NCI-H1105 treated with DMSO at 0.1 percent for 48 hours (cell line): ENCODE measurements around the gene FCRL1.

Source experiments
- DNase-seq: peaks from one replicate; lab custom pipeline; 2025; lab: John Stamatoyannopoulos, UW

The FCRL1 gene

DNA sequence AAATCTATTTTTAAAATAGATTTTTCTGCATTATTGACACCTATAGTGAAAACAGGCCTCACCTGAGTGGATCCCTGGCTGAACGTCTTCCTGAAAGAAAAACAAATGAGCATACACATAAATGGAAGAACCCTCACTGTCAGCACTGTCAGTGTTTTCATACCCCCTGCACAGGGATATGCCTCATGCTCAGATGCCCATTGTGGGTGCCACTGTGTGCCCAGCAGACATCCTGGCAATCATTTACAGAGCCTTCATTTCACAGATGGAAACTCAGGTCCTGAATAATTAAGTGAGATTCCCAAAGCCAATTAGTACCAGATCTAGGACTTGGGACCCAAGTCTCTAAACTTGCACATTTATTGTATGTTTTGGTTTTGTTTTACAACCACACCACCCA is 19.9 kb downstream of the FCRL1 start:
- DNase-seq = no peak

DNA sequence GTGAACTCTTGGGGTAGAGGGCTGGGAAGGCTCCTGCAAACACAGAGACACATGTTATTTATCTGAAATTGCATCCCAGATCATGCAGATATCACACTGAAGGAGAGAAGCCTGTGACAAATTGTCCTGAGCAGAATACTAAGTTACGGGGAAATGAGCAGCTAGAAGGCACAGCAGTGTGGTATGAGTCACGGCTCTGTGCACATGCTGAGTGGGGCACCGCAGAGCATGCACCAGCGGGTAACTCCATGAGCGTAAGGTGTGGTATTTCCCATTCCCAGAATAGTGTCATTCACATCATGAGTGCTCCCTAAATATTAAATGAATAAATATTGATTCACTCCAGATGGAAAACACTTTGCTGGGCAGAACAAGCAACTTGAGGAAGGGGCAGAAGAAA is 21.7 kb downstream of the FCRL1 start:
- DNase-seq = no peak

GRCh38 chr1:157785248-157785647 is 34.7 kb downstream of the FCRL1 start:
- no peak for DNase-seq

- no peak for DNase-seq
These were observed 35.1 kb downstream of the FCRL1 start for GRCh38 chr1:157784801-157785200.

DNA sequence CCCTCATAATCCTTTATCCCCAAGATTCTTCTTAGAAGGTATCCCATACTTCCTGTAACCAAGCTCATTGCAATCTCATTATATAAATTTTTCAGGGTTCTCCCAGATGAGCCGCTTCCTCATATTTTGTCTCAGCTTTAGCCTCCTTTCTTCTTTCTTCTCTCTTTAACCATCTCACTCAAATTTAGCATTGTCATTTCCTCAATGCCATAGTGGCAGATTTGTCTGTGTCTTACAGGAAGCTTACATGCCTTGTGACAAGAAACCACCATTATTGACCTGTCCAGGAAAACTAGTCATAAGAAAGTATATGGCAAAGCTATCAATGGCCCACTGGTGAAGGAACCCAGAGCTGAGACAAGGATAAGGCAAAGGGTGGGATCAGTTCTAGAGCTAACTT is 37.0 kb downstream of the FCRL1 start:
- DNase-seq = no peak

- no peak for DNase-seq
These were observed 38.9 kb downstream of the FCRL1 start for GRCh38 chr1:157781048-157781447.

GRCh38 chr1:157776971-157777391 is 42.9 kb downstream of the FCRL1 start, which contains the start of gene FCRL2:
TSS of gene FCRL2 (minus strand) at chr1:157777132. CDS start at chr1:157777073, 59 bp downstream.
- no peak for DNase-seq

GRCh38 chr1:157775101-157775870 is 44.6 kb downstream of the FCRL1 start:
- no peak for DNase-seq

DNA sequence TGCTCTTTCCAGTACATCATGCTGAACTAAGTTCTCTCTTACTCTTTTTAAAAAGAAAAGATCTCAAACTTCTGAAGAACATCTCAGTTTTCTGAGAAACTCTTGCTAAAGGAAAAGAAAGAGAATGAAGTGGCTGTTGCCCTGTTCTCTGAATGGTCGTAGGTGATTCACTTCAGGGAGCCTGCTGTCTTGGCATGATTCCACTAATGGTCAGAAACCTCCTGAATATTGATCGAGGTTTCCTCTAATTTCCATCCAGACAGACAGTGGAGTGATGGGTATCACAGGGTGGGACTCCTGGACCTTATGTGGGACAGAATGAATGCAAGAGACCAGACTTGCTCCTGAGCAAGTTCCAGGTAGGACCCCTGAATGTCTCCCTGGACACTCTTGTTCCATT is 45.5 kb downstream of the FCRL1 start:
- DNase-seq = no peak

DNA sequence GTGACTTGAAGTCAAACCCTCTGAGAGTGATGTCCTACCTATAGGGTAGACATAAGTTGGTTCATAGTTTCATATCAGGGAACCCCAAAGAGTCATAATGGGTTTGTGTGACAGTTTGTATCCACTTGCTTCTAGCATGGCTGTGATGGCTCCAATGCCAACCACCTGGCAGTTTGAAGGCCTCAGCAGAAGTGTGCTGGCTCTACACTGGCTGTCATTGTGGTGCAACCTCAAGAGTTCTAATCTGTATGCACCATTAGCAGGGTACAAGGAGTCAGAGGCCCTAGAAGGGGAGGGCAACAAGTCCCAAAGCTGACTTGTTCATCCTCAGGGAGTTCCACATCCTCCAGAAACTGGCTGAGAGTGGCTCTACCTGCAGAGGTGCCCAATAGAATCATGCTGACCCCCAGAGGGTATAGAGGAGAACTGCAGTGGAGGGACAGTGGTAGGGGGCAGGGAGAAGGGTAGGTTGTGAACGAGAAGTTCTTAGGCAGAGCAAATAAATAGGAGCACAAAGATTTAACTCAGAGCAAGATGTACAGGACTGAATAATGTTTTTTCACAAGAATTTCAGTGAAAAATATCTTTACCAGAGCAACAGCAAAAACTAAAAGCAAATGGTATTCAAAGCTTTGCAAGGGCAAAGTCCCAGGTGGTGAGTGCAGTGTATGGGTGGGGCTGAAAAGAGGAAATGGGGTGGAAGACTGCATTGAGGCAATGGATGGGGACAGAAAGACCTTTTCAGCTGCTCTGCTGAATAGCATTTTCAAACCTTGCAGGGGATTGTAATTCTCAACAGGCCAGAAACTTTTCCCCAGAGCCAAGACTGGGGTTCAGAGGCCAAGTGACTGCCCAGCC is 46.2 kb downstream of the FCRL1 start:
- no peak for DNase-seq

- no peak for DNase-seq
These were observed 48.1 kb downstream of the FCRL1 start for GRCh38 chr1:157771661-157772425.

- DNase-seq = no peak
These were observed 49.4 kb downstream of the FCRL1 start for GRCh38 chr1:157770442-157771043.

DNA sequence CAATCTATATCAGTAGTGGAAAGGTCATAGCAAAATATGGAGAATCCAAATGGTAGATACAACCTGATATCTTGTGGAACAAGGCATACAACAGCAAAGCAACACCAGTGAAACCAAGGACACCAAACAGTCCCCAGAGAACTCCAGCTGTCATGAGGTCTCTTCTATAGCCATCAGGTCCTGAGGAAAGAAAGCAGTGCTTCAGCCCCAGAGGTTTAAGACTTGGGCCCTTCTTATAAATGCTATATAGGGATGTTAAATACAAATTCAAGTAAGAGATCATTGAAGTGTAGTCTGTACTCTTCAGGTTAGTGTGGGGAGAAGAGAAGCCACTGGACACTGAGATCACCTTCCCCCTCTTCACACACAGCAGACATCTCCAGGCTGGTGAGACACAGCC is 53.1 kb downstream of the FCRL1 start:
- DNase-seq = no peak

DNA sequence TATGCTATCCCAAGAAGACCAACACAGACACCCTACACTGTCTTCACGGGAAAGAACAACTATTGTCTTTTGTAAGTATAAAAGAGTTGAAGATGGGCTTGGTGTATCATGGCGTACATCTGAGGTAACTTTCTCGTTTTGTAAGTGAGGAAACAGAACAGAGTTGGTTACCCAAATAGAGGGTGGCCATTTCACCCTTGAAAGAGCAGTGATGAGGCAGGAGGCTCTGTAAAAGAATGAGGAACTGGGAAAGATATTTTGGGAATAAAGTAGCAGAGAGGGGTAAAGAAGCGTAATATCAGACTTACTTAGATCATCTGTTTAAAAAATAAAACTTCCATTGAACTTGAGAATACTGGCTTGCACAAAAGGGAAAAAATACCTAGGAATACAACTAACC is 61.9 kb downstream of the FCRL1 start:
- DNase-seq = no peak

- no peak for DNase-seq
These were observed 66.3 kb downstream of the FCRL1 start for GRCh38 chr1:157753611-157754010.

DNA sequence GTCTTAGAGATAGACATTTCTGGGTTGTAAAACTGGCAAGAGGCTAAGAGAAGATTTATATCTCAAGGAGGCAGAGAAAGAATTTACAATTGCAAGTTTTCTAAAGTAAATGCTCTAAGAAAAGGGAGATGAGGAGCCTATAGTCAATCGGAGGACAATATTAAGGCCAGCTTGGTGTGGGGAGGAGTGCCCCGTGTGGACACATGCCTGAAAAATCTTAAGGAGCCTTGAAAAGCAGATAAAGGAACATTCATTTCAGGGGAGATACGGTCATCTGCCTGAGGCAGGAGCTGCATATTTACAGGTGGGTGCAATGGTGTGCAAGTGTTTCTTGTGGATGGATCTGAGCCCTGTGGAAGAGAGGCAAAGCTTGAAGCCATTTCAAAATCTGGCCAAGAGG is 68.6 kb downstream of the FCRL1 start:
- no peak for DNase-seq

DNA sequence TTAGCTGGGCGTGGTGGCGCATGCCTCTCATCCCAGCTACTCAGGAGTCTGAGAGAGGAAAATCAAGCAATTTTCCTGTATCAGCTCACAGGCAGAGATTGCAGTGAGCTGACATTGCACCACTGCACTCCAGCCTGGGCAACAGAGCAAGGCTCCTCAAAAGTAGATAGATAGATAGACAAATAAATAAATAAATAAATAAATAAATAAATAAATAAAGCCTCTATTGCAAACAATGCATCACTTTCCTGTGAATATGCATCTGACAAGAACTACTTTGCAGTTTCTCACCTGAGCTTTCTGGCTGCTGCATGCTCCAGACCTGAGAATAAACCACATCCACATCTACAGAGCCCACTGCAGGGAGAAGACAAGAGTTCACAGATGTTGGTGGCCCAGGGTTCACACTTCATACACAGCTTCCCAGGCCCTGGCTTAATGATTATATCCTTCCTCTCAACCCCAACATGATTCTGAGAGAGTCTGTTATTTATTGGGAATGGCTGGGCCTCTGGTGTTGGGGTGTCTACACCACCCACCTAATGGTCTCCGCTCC is 71.6 kb downstream of the FCRL1 start:
- no peak for DNase-seq
